GM12873 (cell line): Measurements from ENCODE around the gene MRPL14.

ENCODE experiments used
- CTCF ChIP-seq: IDR thresholded peaks from 2 replicates; pipeline ENCODE4 v1.5.1; 2012; ENCODE audit warnings: low read depth, mild to moderate bottlenecking, moderate library complexity, low read length, control low read depth; ENCODE audit not compliant: insufficient read depth; ENCODE audit errors: missing control alignments

MRPL14 gene

DNA sequence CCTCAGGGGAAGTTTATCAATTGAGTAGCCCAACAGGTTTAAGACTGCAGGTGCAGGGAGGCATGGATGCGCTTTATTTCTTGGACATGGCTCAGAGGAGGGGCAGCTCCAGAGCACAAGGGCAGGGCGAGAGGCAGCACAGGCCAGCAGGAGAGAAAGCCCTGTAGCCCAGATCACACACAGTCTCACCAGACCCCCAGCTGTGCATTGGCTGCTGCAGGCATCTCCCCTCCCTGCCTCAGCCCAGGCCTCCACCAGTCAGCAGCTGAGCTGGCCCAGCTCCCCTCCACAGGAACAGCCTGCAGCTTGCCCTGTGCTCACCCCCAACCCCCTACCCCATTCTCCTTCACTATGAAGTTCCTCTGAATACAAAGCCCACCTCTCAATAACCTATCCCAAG, 24.7 kb downstream of the MRPL14 start:
- no peak for TF ChIP-seq CTCF

- TF ChIP-seq CTCF: no peak
Measured at GRCh38 chr6:44101832-44102231, 25.4 kb downstream of the MRPL14 start.

DNA sequence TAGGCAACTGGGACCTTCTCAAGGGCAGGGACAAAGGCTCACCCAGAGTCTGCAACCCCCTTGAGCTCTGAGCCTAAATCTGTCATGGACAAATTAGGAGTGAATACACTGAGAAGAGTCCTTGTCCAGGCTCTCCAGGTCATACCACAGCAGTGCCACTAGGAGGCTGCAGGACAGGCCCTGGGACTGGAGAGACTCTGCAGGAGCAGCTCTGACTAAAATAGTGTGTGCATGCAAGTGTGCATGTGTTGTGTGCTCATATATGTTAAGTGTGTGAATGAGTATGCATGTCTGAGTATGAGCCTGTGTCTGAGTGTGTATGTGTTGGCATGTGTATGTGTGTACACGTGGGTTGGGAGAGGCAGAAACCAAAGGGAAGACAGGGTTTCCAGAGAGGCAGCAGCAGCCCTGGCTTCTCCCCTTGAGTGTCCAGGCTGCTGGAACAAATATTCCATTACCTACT, 27.1 kb downstream of the MRPL14 start:
- peak; percentile 70 for TF ChIP-seq CTCF

GRCh38 chr6:44099192-44099591, 28.1 kb downstream of the MRPL14 start:
- TF ChIP-seq CTCF: no peak

- no peak for TF ChIP-seq CTCF
Measured at GRCh38 chr6:44097782-44098317, 29.4 kb downstream of the MRPL14 start.

- TF ChIP-seq CTCF: peak; percentile 86
Measured at GRCh38 chr6:44096612-44097011, 30.6 kb downstream of the MRPL14 start.

GRCh38 chr6:44094403-44095242, 32.6 kb downstream of the MRPL14 start:
- no peak for TF ChIP-seq CTCF
